HEK293T (cell line): ENCODE data around the gene SFXN3.

ENCODE experiments used
- ARNT ChIP-seq: fragments of 450-650 bp; IDR thresholded peaks from 2 replicates; pipeline ENCODE4 v1.6.1; 2017; ENCODE audit warnings: mild to moderate bottlenecking
- BHLHE40 ChIP-seq: fragments of 450-650 bp; IDR thresholded peaks from 2 replicates; pipeline ENCODE4 v1.6.1; 2016; ENCODE audit warnings: mild to moderate bottlenecking, moderate library complexity, borderline replicate concordance
- ELF4 ChIP-seq: fragments of 450-650 bp; IDR thresholded peaks from 2 replicates; pipeline ENCODE4 v1.6.1; 2017; ENCODE audit warnings: antibody characterized with exemption
- HDGF ChIP-seq: fragments of 450-650 bp; IDR thresholded peaks from 2 replicates; pipeline ENCODE4 v1.6.1; 2017; ENCODE audit warnings: antibody characterized with exemption, borderline replicate concordance
- L3MBTL2 ChIP-seq: fragments of 450-650 bp; conservative IDR thresholded peaks from 2 replicates; pipeline ENCODE4 v1.6.1; 2016; ENCODE audit warnings: mild to moderate bottlenecking
- SP1 ChIP-seq: fragments of 450-650 bp; IDR thresholded peaks from 2 replicates; pipeline ENCODE4 v1.6.1; 2017
- TARDBP ChIP-seq: fragments of 450-650 bp; IDR thresholded peaks from 2 replicates; pipeline ENCODE4 v1.6.1; 2016

DNA sequence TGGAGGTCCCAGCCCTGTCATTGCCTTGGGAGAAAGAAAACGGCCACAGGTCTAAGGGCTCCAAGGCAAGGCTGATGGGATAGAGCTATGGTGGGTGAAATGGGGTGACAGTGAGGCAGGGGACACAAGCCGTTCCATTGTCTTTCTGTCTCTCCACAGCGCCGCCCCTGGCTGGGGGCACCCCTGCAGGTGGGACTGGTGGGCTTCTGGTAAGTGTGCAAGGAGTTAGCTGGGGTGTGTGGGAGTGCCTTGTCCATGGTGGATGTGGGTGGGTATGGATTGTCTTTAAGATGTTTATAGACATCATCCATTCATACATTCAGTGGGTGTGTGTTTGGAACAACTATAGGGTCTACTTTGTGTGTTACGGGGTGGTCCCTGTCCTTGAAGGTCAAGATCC, 7.5 kb downstream of the SFXN3 start:
- TF ChIP-seq TARDBP (no peak), HDGF (no peak), ELF4 (no peak), SP1 (no peak), BHLHE40 (no peak), L3MBTL2 (no peak), ARNT (no peak)
